Osteoblast (primary cell): Measurements from ENCODE around the gene RSPH3. TPM values are rescaled to one million over a fixed set of nuclear protein-coding genes. Genes with fewer than 3 reads are reported as not detected.

ENCODE experiments used
- DNase-seq: peaks from one replicate; pipeline ENCODE4 v3.0.0; 2011; ENCODE audit warnings: low spot score, mixed read lengths; ENCODE audit not compliant: insufficient read length; ENCODE audit errors: missing footprints
- H2AFZ ChIP-seq: 2 replicates; pipeline ENCODE4 v1.6.0; 2011; ENCODE audit warnings: mild to moderate bottlenecking, low read length
- H3K27ac ChIP-seq: 2 replicates; pipeline ENCODE4 v1.5.1; 2011; ENCODE audit warnings: mild to moderate bottlenecking, low read depth, low read length, moderate library complexity
- H3K27me3 ChIP-seq: 2 replicates; pipeline ENCODE4 v1.6.0; 2012; ENCODE audit warnings: mild to moderate bottlenecking, control low read depth, inconsistent platforms, low read length, moderate library complexity; ENCODE audit not compliant: insufficient read depth
- H3K36me3 ChIP-seq: 2 replicates; pipeline ENCODE4 v1.5.1; 2011; ENCODE audit warnings: mild to moderate bottlenecking, low read length, control low read depth, moderate library complexity; ENCODE audit not compliant: insufficient read depth
- H3K4me1 ChIP-seq: 2 replicates; pipeline ENCODE4 v1.5.1; 2011; ENCODE audit warnings: mild to moderate bottlenecking, low read length, control low read depth, moderate library complexity; ENCODE audit not compliant: insufficient read depth
- H3K4me2 ChIP-seq: 2 replicates; pipeline ENCODE4 v1.6.0; 2011; ENCODE audit warnings: mild to moderate bottlenecking, low read length; ENCODE audit not compliant: insufficient read depth
- H3K4me3 ChIP-seq: fragments of 200-600 bp; sonication (generic); 3 replicates; pipeline ENCODE4 v1.5.1; 2012; ENCODE audit warnings: mild to moderate bottlenecking, low read length, inconsistent platforms; ENCODE audit not compliant: insufficient read depth
- H3K79me2 ChIP-seq: 2 replicates; pipeline ENCODE4 v1.6.0; 2012; ENCODE audit warnings: mild to moderate bottlenecking, low read length, control low read depth, inconsistent platforms; ENCODE audit not compliant: insufficient read depth
- H3K9me3 ChIP-seq: 2 replicates; pipeline ENCODE4 v1.5.1; 2011; ENCODE audit warnings: low read depth, low read length, control low read depth
- H4K20me1 ChIP-seq: 2 replicates; pipeline ENCODE4 v1.6.0; 2012; ENCODE audit warnings: mild to moderate bottlenecking, low read length, control low read depth; ENCODE audit not compliant: insufficient read depth
- CTCF ChIP-seq: IDR thresholded peaks from 2 replicates; pipeline ENCODE4 v1.5.1; 2011; ENCODE audit warnings: mild to moderate bottlenecking, low read depth, low read length, moderate library complexity; ENCODE audit errors: extremely low read depth
- total RNA-seq: library from RNA; depleted of rRNA; stranded (reverse); fragments of >200 nt; gene quantifications from 2 replicates; pipeline ENCODE4 v1.2.3, GENCODE V29; 2012

RSPH3 gene
- total RNA-seq, 1 donor, result 8.3 TPM

GRCh38 chr6:158963020-158963808 lies 36.8 kb downstream of the RSPH3 start:
- H3K4me3 ChIP-seq, result no peak overlapping the region
- H3K4me1 ChIP-seq, result no peaks in the 10 kb centered on the region
- no peaks in the 10 kb centered on the region for H3K27me3 ChIP-seq
- no peak overlapping the region for H3K4me2 ChIP-seq
- H3K27ac ChIP-seq, result no peak overlapping the region
- no peaks in the 10 kb centered on the region for H3K36me3 ChIP-seq
- TF ChIP-seq CTCF, result no peak
- no peak overlapping the region for H2AFZ ChIP-seq
- no peaks in the 10 kb centered on the region for H4K20me1 ChIP-seq
- H3K79me2 ChIP-seq, result no peaks in the 10 kb centered on the region
- H3K9me3 ChIP-seq, result no peaks in the 10 kb centered on the region
- DNase-seq, result no peak

- no peaks in the 10 kb centered on the region for H4K20me1 ChIP-seq
- DNase-seq, result no peak
- no peak overlapping the region for H2AFZ ChIP-seq
- H3K4me2 ChIP-seq, result no peak overlapping the region
- no peaks in the 10 kb centered on the region for H3K36me3 ChIP-seq
- no peaks in the 10 kb centered on the region for H3K9me3 ChIP-seq
- H3K4me3 ChIP-seq, result no peak overlapping the region
- no peaks in the 10 kb centered on the region for H3K79me2 ChIP-seq
- H3K4me1 ChIP-seq, result no peaks in the 10 kb centered on the region
- no peak overlapping the region for H3K27ac ChIP-seq
- no peak for TF ChIP-seq CTCF
- no peaks in the 10 kb centered on the region for H3K27me3 ChIP-seq
Observed at GRCh38 chr6:158962371-158962770, 37.6 kb downstream of the RSPH3 start.

GRCh38 chr6:158960026-158960425 lies 40.0 kb downstream of the RSPH3 start:
- Histone ChIP-seq H3K27ac (no peak overlapping the region), H2AFZ (no peak overlapping the region), H3K4me1 (no peaks in the 10 kb centered on the region), H3K4me3 (no peak overlapping the region), H3K4me2 (no peak overlapping the region), H3K9me3 (no peaks in the 10 kb centered on the region), H3K27me3 (no peaks in the 10 kb centered on the region), H3K36me3 (no peaks in the 10 kb centered on the region), H4K20me1 (no peaks in the 10 kb centered on the region), H3K79me2 (no peaks in the 10 kb centered on the region)
- no peak for DNase-seq
- TF ChIP-seq CTCF, result no peak

GRCh38 chr6:158959552-158959951 lies 40.5 kb downstream of the RSPH3 start:
- DNase-seq, result no peak
- no peaks in the 10 kb centered on the region for H3K9me3 ChIP-seq
- no peaks in the 10 kb centered on the region for H4K20me1 ChIP-seq
- H3K4me2 ChIP-seq, result no peak overlapping the region
- no peaks in the 10 kb centered on the region for H3K27me3 ChIP-seq
- no peaks in the 10 kb centered on the region for H3K36me3 ChIP-seq
- H3K4me3 ChIP-seq, result no peak overlapping the region
- no peak overlapping the region for H3K27ac ChIP-seq
- no peaks in the 10 kb centered on the region for H3K79me2 ChIP-seq
- TF ChIP-seq CTCF, result no peak
- no peaks in the 10 kb centered on the region for H3K4me1 ChIP-seq
- H2AFZ ChIP-seq, result no peak overlapping the region
